ENCODE measurements around the gene MRPS7. TPM values are rescaled to one million over a fixed set of nuclear protein-coding genes. Genes with fewer than 3 reads are reported as not detected.
"Not testable (repeated sequence)": the region's sequence is repeated elsewhere in the genome, so short reads cannot be mapped to it uniquely, and the experiment has no call there.

The MRPS7 gene
- total and polyA plus RNA-seq, 9 donors = 19.6 to 46.4 (median 34.3) TPM

GRCh38 chr17:75246404-75246803 is 15.3 kb upstream of the MRPS7 start:
- H3K4me3 ChIP-seq = no peak overlapping the region
- intact Hi-C loops (cut with DNase I) = no loop called here
- H3K36me3 ChIP-seq = no peaks in the 10 kb centered on the region
- H3K9me3 ChIP-seq = no peaks in the 10 kb centered on the region
- H3K27me3 ChIP-seq = no peaks in the 10 kb centered on the region
- H3K27ac ChIP-seq = no peak overlapping the region
- TF ChIP-seq EP300 (IDR thresholded peaks at IDR 0.05) (no peak), CTCF (IDR thresholded peaks at IDR 0.05) (no peak), POLR2A (IDR thresholded peaks at IDR 0.05) (no peak)
- DNase-seq = no peak
- no peaks in the 10 kb centered on the region for H3K4me1 ChIP-seq (ENCODE audit: insufficient read depth)
- 92 to 94% (median 93%) methylated on average over 12 of the region's 12 CpGs for WGBS, 3 donors

GRCh38 chr17:75249564-75249963 is 12.1 kb upstream of the MRPS7 start:
- H3K27ac ChIP-seq = no peak overlapping the region
- H3K27me3 ChIP-seq = no peaks in the 10 kb centered on the region
- TF ChIP-seq CTCF (IDR thresholded peaks at IDR 0.05) = no peak
- no peak for TF ChIP-seq EP300 (IDR thresholded peaks at IDR 0.05)
- no peak for TF ChIP-seq POLR2A (IDR thresholded peaks at IDR 0.05)
- no peak overlapping the region for H3K4me3 ChIP-seq
- WGBS, 3 donors = 73 to 77% (median 76%) methylated on average over 4 of the region's 4 CpGs
- H3K9me3 ChIP-seq = no peaks in the 10 kb centered on the region
- no peaks in the 10 kb centered on the region for H3K36me3 ChIP-seq
- no peak for DNase-seq
- no peaks in the 10 kb centered on the region for H3K4me1 ChIP-seq (ENCODE audit: insufficient read depth)
- intact Hi-C loops (cut with DNase I) = no loop called here

- WGBS, 3 donors = 52 to 71% (median 58%) methylated on average over 11 of the region's 11 CpGs
- Histone ChIP-seq H3K9me3 (no peaks in the 10 kb centered on the region), H3K27ac (no peak overlapping the region), H3K4me3 (no peak overlapping the region), H3K36me3 (no peaks in the 10 kb centered on the region), H3K4me1 (ENCODE audit: insufficient read depth) (no peaks in the 10 kb centered on the region), H3K27me3 (no peaks in the 10 kb centered on the region)
- no peak for DNase-seq
- intact Hi-C loops (cut with DNase I) = no loop called here
- TF ChIP-seq CTCF (IDR thresholded peaks at IDR 0.05) = no peak
- TF ChIP-seq POLR2A (IDR thresholded peaks at IDR 0.05) = no peak
- no peak for TF ChIP-seq EP300 (IDR thresholded peaks at IDR 0.05)
Measured at GRCh38 chr17:75250009-75250471, 11.6 kb upstream of the MRPS7 start.

- H3K4me3 ChIP-seq = no peak overlapping the region
- H3K27me3 ChIP-seq = no peaks in the 10 kb centered on the region
- TF ChIP-seq CTCF (IDR thresholded peaks at IDR 0.05) (no peak), EP300 (IDR thresholded peaks at IDR 0.05) (no peak), POLR2A (IDR thresholded peaks at IDR 0.05) (no peak)
- H3K27ac ChIP-seq = no peak overlapping the region
- no peaks in the 10 kb centered on the region for H3K9me3 ChIP-seq
- intact Hi-C loops (cut with DNase I) = no loop called here
- 88 to 90% (median 89%) methylated on average over 8 of the region's 8 CpGs for WGBS, 3 donors
- H3K36me3 ChIP-seq = no peaks in the 10 kb centered on the region
- DNase-seq = no peak
- H3K4me1 ChIP-seq (ENCODE audit: insufficient read depth) = no peaks in the 10 kb centered on the region
Measured at GRCh38 chr17:75252039-75252816, 9.5 kb upstream of the MRPS7 start.

GRCh38 chr17:75255954-75256698 is 5.6 kb upstream of the MRPS7 start:
- intact Hi-C loops (cut with DNase I); H3K36me3 ChIP-seq; H3K4me1 ChIP-seq (ENCODE audit: insufficient read depth); H3K27me3 ChIP-seq; H3K9me3 ChIP-seq; DNase-seq; H3K27ac ChIP-seq; H3K4me3 ChIP-seq: not testable (repeated sequence)
- WGBS, 3 donors = 57 to 64% (median 60%) methylated on average over 10 to 11 of the region's 11 CpGs

- H3K27me3 ChIP-seq; DNase-seq; H3K4me1 ChIP-seq (ENCODE audit: insufficient read depth); intact Hi-C loops (cut with DNase I); H3K4me3 ChIP-seq; H3K9me3 ChIP-seq; H3K36me3 ChIP-seq; H3K27ac ChIP-seq: not testable (repeated sequence)
- 45 to 60% (median 49%) methylated on average over 2 of the region's 2 CpGs for WGBS, 3 donors
Measured at GRCh38 chr17:75257228-75257627, 4.5 kb upstream of the MRPS7 start.

All from ovary (tissue), 9 donors.